Body of pancreas (tissue), 4 donors: ENCODE data around the gene PKM.

Experiments
- POLR2A ChIP-seq, 3 donors: fragments of 450-650 bp; IDR thresholded peaks; one replicate each; pipeline ENCODE4 v1.6.1; 2016; ENCODE audit warnings: antibody characterized with exemption in 3 of 3, mild to moderate bottlenecking in 2 of 3
- TF ChIP-seq, protein P1 (sequence below), 7 experiments: fragments of 450-650 bp in 4 of 7; fragments of 200-600 bp in 3 of 7; sonication (generic) in 3 of 7; IDR thresholded peaks; one replicate each; pipeline ENCODE4 v1.5.1; 2016 to 2019; ENCODE audit warnings: antibody characterized with exemption in 7 of 7

DNA sequence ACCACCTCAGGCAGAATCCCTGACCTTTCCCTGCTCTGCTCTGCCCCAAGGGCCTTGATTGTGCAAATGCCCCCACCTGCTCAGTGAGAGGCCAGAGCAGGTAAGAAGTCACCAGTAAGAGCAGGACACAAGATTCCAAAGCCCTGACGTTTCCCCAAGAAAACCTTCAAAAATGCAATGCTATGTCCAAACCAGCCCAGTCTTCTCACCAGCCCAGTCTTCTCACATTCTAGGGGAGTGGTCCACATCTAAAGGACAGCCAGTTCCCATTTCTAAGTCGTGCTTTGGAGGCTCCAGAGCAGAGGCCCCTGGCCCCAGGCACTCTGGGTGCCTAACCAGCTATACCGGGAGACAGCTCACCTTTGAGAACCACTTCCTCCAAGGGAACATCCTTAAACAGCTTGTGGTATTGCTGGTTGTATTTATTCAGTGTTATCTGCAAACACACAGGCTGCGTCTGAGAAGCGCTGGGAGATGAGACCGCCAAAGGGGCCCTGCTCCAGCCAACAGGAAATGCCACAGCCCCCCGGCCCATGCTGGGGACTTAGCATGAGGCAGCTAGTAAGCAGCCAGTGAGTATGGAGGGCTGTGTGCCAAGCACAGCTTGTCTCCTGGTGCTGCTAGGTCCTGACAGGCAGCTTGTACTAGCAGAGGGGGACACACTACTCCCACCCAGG is 62.7 kb downstream of the PKM start:
- TF ChIP-seq, protein P1, sequence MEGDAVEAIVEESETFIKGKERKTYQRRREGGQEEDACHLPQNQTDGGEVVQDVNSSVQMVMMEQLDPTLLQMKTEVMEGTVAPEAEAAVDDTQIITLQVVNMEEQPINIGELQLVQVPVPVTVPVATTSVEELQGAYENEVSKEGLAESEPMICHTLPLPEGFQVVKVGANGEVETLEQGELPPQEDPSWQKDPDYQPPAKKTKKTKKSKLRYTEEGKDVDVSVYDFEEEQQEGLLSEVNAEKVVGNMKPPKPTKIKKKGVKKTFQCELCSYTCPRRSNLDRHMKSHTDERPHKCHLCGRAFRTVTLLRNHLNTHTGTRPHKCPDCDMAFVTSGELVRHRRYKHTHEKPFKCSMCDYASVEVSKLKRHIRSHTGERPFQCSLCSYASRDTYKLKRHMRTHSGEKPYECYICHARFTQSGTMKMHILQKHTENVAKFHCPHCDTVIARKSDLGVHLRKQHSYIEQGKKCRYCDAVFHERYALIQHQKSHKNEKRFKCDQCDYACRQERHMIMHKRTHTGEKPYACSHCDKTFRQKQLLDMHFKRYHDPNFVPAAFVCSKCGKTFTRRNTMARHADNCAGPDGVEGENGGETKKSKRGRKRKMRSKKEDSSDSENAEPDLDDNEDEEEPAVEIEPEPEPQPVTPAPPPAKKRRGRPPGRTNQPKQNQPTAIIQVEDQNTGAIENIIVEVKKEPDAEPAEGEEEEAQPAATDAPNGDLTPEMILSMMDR (IDR thresholded peaks at IDR 0.05), result no peak
- TF ChIP-seq POLR2A (IDR thresholded peaks at IDR 0.05), result no peak
